ENCODE results near the gene PIK3R2. TPM values are rescaled to one million over a fixed set of nuclear protein-coding genes. Genes with fewer than 3 reads are reported as not detected.

Gene PIK3R2
- total and polyA plus RNA-seq, 2 experiments from 2014 or later: 8.5 to 66.6 TPM

- TF ChIP-seq REST (IDR thresholded peaks at IDR 0.05; ENCODE audit: unreplicated experiment): no peak
- no peak for TF ChIP-seq ZNF462 (CRISPR knock-in tag; IDR thresholded peaks at IDR 0.05)
- TF ChIP-seq NANOG (IDR thresholded peaks at IDR 0.05; ENCODE audit: borderline replicate concordance): no peak
- TF ChIP-seq ETS1 (IDR thresholded peaks at IDR 0.05): no peak
- TF ChIP-seq STAT1 (IDR thresholded peaks at IDR 0.05; ENCODE audit: unreplicated experiment): no peak
- no peak for TF ChIP-seq JUNB (IDR thresholded peaks at IDR 0.05; ENCODE audit: unreplicated experiment)
- TF ChIP-seq EZH2 (IDR thresholded peaks at IDR 0.05; ENCODE audit: low read depth, unreplicated experiment): no peak
- no peak for TF ChIP-seq ZNF331 (CRISPR knock-in tag; IDR thresholded peaks at IDR 0.05; ENCODE audit: low read depth)
- TF ChIP-seq CREB1 (CRISPR knock-in tag; IDR thresholded peaks at IDR 0.05; ENCODE audit: low read depth): no peak
- TF ChIP-seq ZNF114 (CRISPR knock-in tag; IDR thresholded peaks at IDR 0.05): no peak
- TF ChIP-seq EZH2phosphoT487 (IDR thresholded peaks at IDR 0.05; ENCODE audit: unreplicated experiment): no peak
- no peak for TF ChIP-seq POLR2AphosphoS5 (IDR thresholded peaks at IDR 0.05; ENCODE audit: low read depth)
- TF ChIP-seq CTCF (conservative IDR thresholded peaks at IDR 0.05; ENCODE audit: low read depth in 2 of 2): no peak
- H3K4me3 ChIP-seq: no peak overlapping the region
- H3K27me3 ChIP-seq (ENCODE audit: insufficient read depth): no peaks in the 10 kb centered on the region
- H3K27ac ChIP-seq (ENCODE audit: low read depth): no peak overlapping the region
- peaks cover 19% of the 10 kb centered on the region for H3K4me1 Mint-ChIP-seq
- ATAC-seq: no peak
- peaks cover 4% of the 10 kb centered on the region for H3K36me3 Mint-ChIP-seq (ENCODE audit: low read depth)
- no peaks in the 10 kb centered on the region for H3K9me3 Mint-ChIP-seq
- H3K4me2 ChIP-seq: no peak overlapping the region
- no peak overlapping the region for H2AFZ ChIP-seq
- H4K20me1 ChIP-seq (replicated peaks; ENCODE audit: insufficient read depth): peaks cover 9% of the 10 kb centered on the region
- no peaks in the 10 kb centered on the region for H3K9me2 ChIP-seq (ENCODE audit: insufficient read depth)
- peaks cover 16% of the 10 kb centered on the region; the same call in 1 of the 2 replicates for H3K4me1 ChIP-seq (ENCODE audit: insufficient read depth)
- peaks cover 7% of the 10 kb centered on the region for H3K27me3 Mint-ChIP-seq (ENCODE audit: insufficient read depth, low read depth, poor library complexity)
- H3F3A ChIP-seq (replicated peaks; ENCODE audit: low read depth): peaks cover 16% of the 10 kb centered on the region
- no peak overlapping the region for H3K27ac Mint-ChIP-seq
- peaks cover 7% of the 10 kb centered on the region for H3K79me2 ChIP-seq (replicated peaks; ENCODE audit: insufficient read depth)
- DNase-seq (ENCODE audit: low spot score): no peak
- no peak overlapping the region for H3K4me3 Mint-ChIP-seq
- H3K36me3 ChIP-seq (ENCODE audit: insufficient read depth): no peaks in the 10 kb centered on the region
Measured at GRCh38 chr19:18155095-18156087, 2.4 kb downstream of the PIK3R2 start.

All from GM23338 (cell line).